WI38 (cell line): Measurements from ENCODE around the gene CCDC13.

Experiments
- H3K4me3 ChIP-seq: 2 replicates; pipeline ENCODE4 v1.5.1; 2011; ENCODE audit warnings: low read depth, mild to moderate bottlenecking, control low read depth, low read length
- CTCF ChIP-seq: IDR thresholded peaks from 2 replicates; pipeline ENCODE4 v1.5.1; 2012; ENCODE audit warnings: low read depth, mild to moderate bottlenecking, control low read depth, low read length

CCDC13 gene

GRCh38 chr3:42749753-42750231 is 23.3 kb downstream of the CCDC13 start:
- peak; percentile 29; the same call in 1 of the 2 replicates for TF ChIP-seq CTCF
- H3K4me3 ChIP-seq, result no peak overlapping the region

- H3K4me3 ChIP-seq, result no peak overlapping the region
- no peak for TF ChIP-seq CTCF
These were observed 23.9 kb downstream of the CCDC13 start for GRCh38 chr3:42749025-42749752.

GRCh38 chr3:42747581-42747980 is 25.5 kb downstream of the CCDC13 start:
- no peak for TF ChIP-seq CTCF
- H3K4me3 ChIP-seq, result no peak overlapping the region

- H3K4me3 ChIP-seq, result no peak overlapping the region
- no peak for TF ChIP-seq CTCF
These were observed 26.3 kb downstream of the CCDC13 start for GRCh38 chr3:42746455-42747450.

- no peak overlapping the region for H3K4me3 ChIP-seq
- no peak for TF ChIP-seq CTCF
These were observed 27.1 kb downstream of the CCDC13 start for GRCh38 chr3:42745776-42746454.

- H3K4me3 ChIP-seq, result no peak overlapping the region
- no peak for TF ChIP-seq CTCF
These were observed 27.7 kb downstream of the CCDC13 start for GRCh38 chr3:42745291-42745745.
